Hepatocyte (in vitro differentiated cells): ENCODE measurements around the gene AADAT. TPM values are rescaled to one million over a fixed set of nuclear protein-coding genes. Genes with fewer than 3 reads are reported as not detected.

Source experiments
- DNase-seq: peaks from one replicate; pipeline ENCODE4 v3.0.0-alpha.2; 2016; ENCODE audit warnings: low spot score
- H2AFZ ChIP-seq: fragments of 200-600 bp; sonication (generic); 2 replicates; pipeline ENCODE4 v1.6.0; 2016; ENCODE audit warnings: antibody characterized with exemption, mild to moderate bottlenecking
- H3K27ac ChIP-seq: fragments of 200-600 bp; sonication (generic); 2 replicates; pipeline ENCODE4 v1.5.1; 2016; ENCODE audit warnings: mild to moderate bottlenecking
- H3K27me3 ChIP-seq: fragments of 200-600 bp; sonication (generic); 2 replicates; pipeline ENCODE4 v1.6.1; 2016
- H3K36me3 ChIP-seq: fragments of 200-600 bp; sonication (generic); replicated peaks from 2 replicates; pipeline ENCODE4 v1.5.1; 2016; ENCODE audit warnings: low read depth; ENCODE audit not compliant: insufficient read depth
- H3K4me1 ChIP-seq: fragments of 200-600 bp; sonication (generic); 2 replicates; pipeline ENCODE4 v1.5.1; 2016; ENCODE audit warnings: mild to moderate bottlenecking, moderate library complexity; ENCODE audit not compliant: insufficient read depth
- H3K4me2 ChIP-seq: fragments of 200-600 bp; sonication (generic); 2 replicates; pipeline ENCODE4 v1.6.0; 2016
- H3K4me3 ChIP-seq: fragments of 200-600 bp; sonication (generic); 2 replicates; pipeline ENCODE4 v1.5.1; 2016; ENCODE audit warnings: mild to moderate bottlenecking
- H3K79me2 ChIP-seq: fragments of 200-600 bp; sonication (generic); 2 replicates; pipeline ENCODE4 v1.6.0; 2017; ENCODE audit warnings: mild to moderate bottlenecking
- H3K9me2 ChIP-seq: fragments of 200-600 bp; sonication (generic); replicated peaks from 2 replicates; pipeline ENCODE4 v1.6.0; 2017; ENCODE audit warnings: mild to moderate bottlenecking; ENCODE audit not compliant: insufficient read depth
- H3K9me3 ChIP-seq: fragments of 200-600 bp; sonication (generic); 2 replicates; pipeline ENCODE4 v1.5.1; 2016; ENCODE audit warnings: low read depth, mild to moderate bottlenecking
- H4K20me1 ChIP-seq: fragments of 200-600 bp; sonication (generic); 2 replicates; pipeline ENCODE4 v1.6.0; 2016; ENCODE audit warnings: mild to moderate bottlenecking; ENCODE audit not compliant: insufficient read depth, poor library complexity, severe bottlenecking
- EZH2 ChIP-seq: fragments of 200-600 bp; sonication (generic); IDR thresholded peaks from 2 replicates; pipeline ENCODE4 v1.6.1; 2016; ENCODE audit warnings: antibody characterized with exemption, mild to moderate bottlenecking, borderline replicate concordance
- EZH2phosphoT487 ChIP-seq: fragments of 200-600 bp; sonication (generic); IDR thresholded peaks from one replicate; pipeline ENCODE4 v1.6.1; 2018; ENCODE audit warnings: antibody characterized with exemption, mild to moderate bottlenecking, low read depth, moderate library complexity; ENCODE audit not compliant: unreplicated experiment, severe bottlenecking
- WGBS: methylation state at CpG from one replicate; pipeline ENCODE4 v1.1.6; 2016; ENCODE audit warnings: low lambda C conversion rate; ENCODE audit errors: missing lambda C conversion rate; 5-methylcytosine and 5-hydroxymethylcytosine counted together
- polyA plus RNA-seq: library from polyadenylated mRNA; unstranded; fragments of >200 nt; fragmentation: Nextera tagmentation; extraction: Ambion mirVana; gene quantifications from 2 replicates; pipeline ENCODE4 v1.2.1, GENCODE V29; 2016
- total RNA-seq: library from RNA; depleted of rRNA; stranded (reverse); fragments of >200 nt; gene quantifications from 2 replicates; pipeline ENCODE4 v1.2.3, GENCODE V29; 2014
- TF ChIP-seq, protein P1 (sequence below): fragments of 200-600 bp; sonication (generic); IDR thresholded peaks from 2 replicates; pipeline ENCODE4 v1.5.1; 2016; ENCODE audit warnings: antibody characterized with exemption, mild to moderate bottlenecking; ENCODE audit not compliant: poor library complexity

Gene AADAT
- total and polyA plus RNA-seq, 2 experiments from 2014 or later: 10.3 to 11.1 TPM

DNA sequence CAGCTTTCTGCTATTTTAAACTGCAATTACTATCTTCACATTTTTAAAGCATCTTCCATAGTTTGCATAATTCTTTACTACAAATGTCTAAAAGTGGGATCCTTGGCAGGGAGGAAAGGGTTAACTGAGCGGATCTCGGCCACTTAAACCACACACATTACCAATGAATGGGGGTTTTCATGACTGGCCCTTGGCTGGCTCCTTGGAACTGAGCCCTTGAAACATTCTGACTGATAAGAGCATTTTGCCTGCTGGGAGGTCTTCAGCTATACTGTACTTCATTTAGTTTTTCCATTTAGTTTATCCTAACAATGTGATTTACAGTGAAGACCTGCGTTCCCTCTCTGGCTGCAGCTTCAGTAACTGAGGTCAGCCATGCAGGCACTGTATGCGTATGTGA is 31.9 kb downstream of the AADAT start:
- Histone ChIP-seq H3K27ac (no peak overlapping the region), H3K4me2 (no peak overlapping the region), H3K79me2 (no peaks in the 10 kb centered on the region), H3K27me3 (no peaks in the 10 kb centered on the region), H3K4me1 (no peaks in the 10 kb centered on the region), H3K36me3 (no peaks in the 10 kb centered on the region), H3K9me2 (no peaks in the 10 kb centered on the region), H4K20me1 (no peaks in the 10 kb centered on the region), H3K9me3 (no peaks in the 10 kb centered on the region), H2AFZ (no peak overlapping the region), H3K4me3 (no peak overlapping the region)
- DNase-seq: no peak
- WGBS: 54% methylated on average over 4 of the region's 4 CpGs
- TF ChIP-seq EZH2 (no peak), EZH2phosphoT487 (no peak)
- TF ChIP-seq, protein P1, sequence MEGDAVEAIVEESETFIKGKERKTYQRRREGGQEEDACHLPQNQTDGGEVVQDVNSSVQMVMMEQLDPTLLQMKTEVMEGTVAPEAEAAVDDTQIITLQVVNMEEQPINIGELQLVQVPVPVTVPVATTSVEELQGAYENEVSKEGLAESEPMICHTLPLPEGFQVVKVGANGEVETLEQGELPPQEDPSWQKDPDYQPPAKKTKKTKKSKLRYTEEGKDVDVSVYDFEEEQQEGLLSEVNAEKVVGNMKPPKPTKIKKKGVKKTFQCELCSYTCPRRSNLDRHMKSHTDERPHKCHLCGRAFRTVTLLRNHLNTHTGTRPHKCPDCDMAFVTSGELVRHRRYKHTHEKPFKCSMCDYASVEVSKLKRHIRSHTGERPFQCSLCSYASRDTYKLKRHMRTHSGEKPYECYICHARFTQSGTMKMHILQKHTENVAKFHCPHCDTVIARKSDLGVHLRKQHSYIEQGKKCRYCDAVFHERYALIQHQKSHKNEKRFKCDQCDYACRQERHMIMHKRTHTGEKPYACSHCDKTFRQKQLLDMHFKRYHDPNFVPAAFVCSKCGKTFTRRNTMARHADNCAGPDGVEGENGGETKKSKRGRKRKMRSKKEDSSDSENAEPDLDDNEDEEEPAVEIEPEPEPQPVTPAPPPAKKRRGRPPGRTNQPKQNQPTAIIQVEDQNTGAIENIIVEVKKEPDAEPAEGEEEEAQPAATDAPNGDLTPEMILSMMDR: no peak

DNA sequence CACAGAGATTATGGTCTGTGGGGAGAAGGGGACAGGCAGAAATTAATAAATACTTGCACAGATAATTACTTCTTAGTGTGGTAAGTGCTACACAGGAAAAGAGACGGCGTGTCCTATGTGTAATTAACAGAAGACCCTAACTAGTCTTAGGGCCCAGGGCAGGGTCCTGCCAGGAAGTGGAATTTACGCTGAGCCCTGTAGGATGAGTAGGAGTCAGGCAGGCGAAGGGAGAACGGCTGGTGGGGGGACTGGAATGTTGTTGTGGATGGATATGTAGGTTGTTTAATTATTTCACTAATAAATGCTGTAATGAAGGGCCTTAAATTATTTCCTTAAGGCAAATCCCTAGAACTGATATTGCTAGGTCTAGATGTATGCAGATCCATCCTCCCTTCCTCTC is 36.8 kb downstream of the AADAT start:
- Histone ChIP-seq H3K4me3 (no peak overlapping the region), H3K79me2 (no peaks in the 10 kb centered on the region), H4K20me1 (no peaks in the 10 kb centered on the region), H3K9me3 (no peaks in the 10 kb centered on the region), H3K27me3 (no peaks in the 10 kb centered on the region), H3K9me2 (no peaks in the 10 kb centered on the region), H3K36me3 (no peaks in the 10 kb centered on the region), H3K4me1 (no peaks in the 10 kb centered on the region), H3K27ac (no peak overlapping the region), H3K4me2 (no peak overlapping the region), H2AFZ (no peak overlapping the region)
- no peak for TF ChIP-seq EZH2
- TF ChIP-seq, protein P1: no peak
- TF ChIP-seq EZH2phosphoT487: no peak
- no peak for DNase-seq
- WGBS: 72% methylated on average over 5 of the region's 5 CpGs

DNA sequence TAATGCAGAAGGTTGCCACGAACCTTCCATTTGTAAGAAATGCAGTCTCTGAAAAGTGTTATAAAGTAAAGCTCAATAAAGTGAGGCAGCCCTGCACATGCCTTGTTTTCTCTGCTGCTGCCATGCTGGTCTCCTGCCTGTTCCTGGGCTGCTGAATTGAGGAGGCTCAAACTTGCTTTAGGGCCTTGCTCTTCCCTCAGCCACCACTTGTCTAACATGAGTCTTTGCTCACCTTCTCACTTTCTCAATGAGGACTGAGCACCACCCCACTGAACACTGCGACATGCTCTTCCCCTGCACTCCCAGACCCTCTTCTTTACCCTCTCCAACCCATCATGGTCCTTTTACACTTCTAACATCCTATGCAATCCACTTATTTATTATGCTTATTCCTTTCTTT is 38.4 kb downstream of the AADAT start:
- WGBS: 96% methylated on average over 2 of the region's 2 CpGs
- TF ChIP-seq EZH2 (no peak), EZH2phosphoT487 (no peak)
- TF ChIP-seq, protein P1: no peak
- no peaks in the 10 kb centered on the region for H3K9me3 ChIP-seq

DNA sequence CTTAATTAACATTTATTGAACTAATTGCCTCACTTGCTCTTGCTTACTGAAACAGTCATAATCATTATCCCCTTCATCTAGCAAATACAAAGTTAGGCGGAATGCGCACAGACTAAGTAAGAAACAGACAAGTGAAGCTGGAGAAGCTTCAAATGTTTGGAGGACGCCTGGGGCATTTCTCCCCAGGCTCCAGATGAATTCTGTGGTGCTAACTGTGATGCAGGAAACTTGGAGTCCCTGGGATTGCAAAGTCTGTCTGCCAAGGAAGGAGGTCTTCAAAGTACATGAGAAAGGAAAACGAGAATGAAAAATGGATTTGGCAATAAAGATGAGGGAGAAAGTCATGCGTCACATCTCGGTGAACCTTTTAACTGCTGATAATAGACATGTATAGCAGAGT is 40.0 kb downstream of the AADAT start:
- Histone ChIP-seq H3K4me3 (no peak overlapping the region), H3K79me2 (no peaks in the 10 kb centered on the region), H3K9me2 (no peaks in the 10 kb centered on the region), H3K27me3 (no peaks in the 10 kb centered on the region), H3K36me3 (no peaks in the 10 kb centered on the region), H4K20me1 (no peaks in the 10 kb centered on the region), H3K4me2 (no peak overlapping the region), H3K27ac (no peak overlapping the region), H2AFZ (no peak overlapping the region), H3K4me1 (no peaks in the 10 kb centered on the region), H3K9me3 (no peaks in the 10 kb centered on the region)
- TF ChIP-seq, protein P1: no peak
- TF ChIP-seq EZH2phosphoT487: no peak
- TF ChIP-seq EZH2: no peak
- WGBS: 79% methylated on average over 6 of the region's 6 CpGs
- no peak for DNase-seq

More for the DNA sequence above, 38.4 kb downstream of the AADAT start:
- Histone ChIP-seq H2AFZ (no peak overlapping the region), H3K36me3 (no peaks in the 10 kb centered on the region), H3K4me2 (no peak overlapping the region), H3K4me3 (no peak overlapping the region), H3K4me1 (no peaks in the 10 kb centered on the region), H3K27me3 (no peaks in the 10 kb centered on the region), H4K20me1 (no peaks in the 10 kb centered on the region), H3K9me2 (no peaks in the 10 kb centered on the region), H3K79me2 (no peaks in the 10 kb centered on the region), H3K27ac (no peak overlapping the region)
- no peak for DNase-seq
